Stimulated activated CD8-positive, alpha-beta memory T cell treated with anti-CD3 and anti-CD28 coated beads, Interleukin-15, amount 100 ng/mL, for 4 hours (primary cell): ENCODE measurements around the gene GGTLC3.
"Not testable (repeated sequence)": the region's sequence is repeated elsewhere in the genome, so short reads cannot be mapped to it uniquely, and the experiment has no call there.

Experiments used
- DNase-seq, 2 donors: peaks; one replicate each; pipeline ENCODE4 v3.0.0-alpha.2; 2020; ENCODE audit warnings: low read depth in 2 of 2

Gene GGTLC3

GRCh38 chr22:18518061-18518460 lies at the start of gene GGTLC3:
GGTLC3 (minus strand) TSS chr22:18518161; CDS start chr22:18517897, 264 bp downstream.
- not testable (repeated sequence) for DNase-seq

DNA sequence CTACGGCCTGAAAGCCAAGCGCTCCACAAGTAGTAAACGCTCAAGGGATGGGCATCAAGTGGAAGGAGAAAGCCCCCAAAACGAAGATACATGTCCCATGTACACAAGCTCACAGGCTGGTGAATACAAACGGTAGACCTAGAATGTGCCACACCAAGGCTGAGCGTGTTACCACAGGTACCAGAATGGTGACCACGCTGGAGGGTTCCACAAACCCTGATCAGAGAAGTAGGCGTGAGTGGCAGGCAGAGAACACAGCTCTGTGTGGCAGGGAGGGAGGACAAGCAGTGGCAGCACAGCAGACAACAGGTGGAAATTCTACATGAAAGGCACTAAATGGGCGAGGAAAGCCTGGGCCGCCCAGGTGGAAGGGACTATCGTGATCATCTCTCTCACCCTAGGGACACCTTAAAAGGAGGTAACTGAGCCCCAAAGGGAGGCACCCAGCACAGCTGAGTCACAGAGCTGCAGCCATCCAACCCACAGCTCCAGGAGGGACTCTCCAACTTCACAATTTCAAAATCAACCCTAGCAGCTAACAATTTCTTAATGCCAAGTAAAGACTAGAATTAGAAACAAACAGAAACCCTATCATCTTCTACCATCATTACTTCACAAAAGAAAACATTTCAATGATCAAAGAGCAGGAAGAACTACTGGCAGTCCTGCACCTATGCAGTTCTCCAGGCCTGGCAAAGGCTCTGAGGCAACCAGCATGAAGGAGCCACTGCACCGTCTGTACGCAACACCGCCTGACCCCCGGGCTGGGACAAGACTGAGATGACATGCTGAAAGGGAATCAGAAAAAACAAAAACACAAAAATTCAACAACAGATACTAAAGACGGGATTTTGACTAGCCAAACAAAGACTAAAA lies 42.4 kb upstream of the GGTLC3 start:
- not testable (repeated sequence) for DNase-seq

GRCh38 chr22:18558939-18559338 lies 41.0 kb upstream of the GGTLC3 start:
- DNase-seq, result not testable (repeated sequence)

GRCh38 chr22:18558516-18558915 lies 40.6 kb upstream of the GGTLC3 start:
- not testable (repeated sequence) for DNase-seq

DNA sequence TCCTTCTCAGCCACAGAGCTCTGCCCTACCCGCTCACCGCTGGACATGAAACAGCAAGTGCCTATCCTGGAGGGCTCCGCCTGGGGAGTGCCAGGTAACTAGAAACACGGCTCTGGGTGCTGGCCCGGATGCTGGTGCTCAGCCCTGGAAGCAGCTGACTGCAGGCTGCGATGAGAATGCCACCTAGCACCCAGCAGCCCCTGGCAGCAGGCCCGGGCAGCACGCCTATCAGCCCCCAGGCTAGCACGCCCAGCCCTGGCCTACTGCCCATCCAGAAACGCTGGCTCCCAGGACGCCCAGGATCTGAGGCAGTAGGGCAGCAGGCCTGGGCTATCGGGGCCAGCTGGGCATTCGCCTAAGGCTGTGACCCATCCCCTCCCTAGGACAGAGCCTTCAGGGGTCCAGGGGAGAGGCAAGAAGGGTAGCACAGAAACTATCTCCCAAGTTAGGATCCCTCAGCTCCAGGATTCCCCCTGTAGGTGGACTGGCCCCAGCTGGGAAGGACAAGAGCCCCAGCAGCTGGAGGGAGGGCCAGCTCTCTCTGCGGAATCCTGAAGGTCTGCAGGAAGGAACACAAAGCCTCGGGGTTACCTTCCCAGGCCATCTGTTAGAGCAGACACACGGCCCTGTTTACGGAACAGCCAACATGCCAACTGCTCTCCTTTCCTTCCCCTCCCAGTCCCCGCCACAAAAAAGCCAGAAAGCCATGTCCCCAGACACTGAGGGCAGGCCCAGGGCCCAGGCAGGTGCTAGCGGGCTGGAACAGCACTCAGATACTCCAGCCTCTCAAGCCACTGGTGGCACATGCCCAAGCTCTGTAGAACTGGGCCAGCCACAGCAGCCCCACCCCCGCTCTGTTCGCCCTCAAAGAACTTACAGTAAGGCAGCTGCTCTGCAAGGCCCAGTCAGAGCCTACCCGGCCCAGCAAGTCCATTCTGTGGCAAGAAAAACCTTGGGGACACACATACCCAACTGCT lies 36.6 kb upstream of the GGTLC3 start:
- DNase-seq, result not testable (repeated sequence)

- not testable (repeated sequence) for DNase-seq
Observed at GRCh38 chr22:18552839-18553597, 35.1 kb upstream of the GGTLC3 start.

DNA sequence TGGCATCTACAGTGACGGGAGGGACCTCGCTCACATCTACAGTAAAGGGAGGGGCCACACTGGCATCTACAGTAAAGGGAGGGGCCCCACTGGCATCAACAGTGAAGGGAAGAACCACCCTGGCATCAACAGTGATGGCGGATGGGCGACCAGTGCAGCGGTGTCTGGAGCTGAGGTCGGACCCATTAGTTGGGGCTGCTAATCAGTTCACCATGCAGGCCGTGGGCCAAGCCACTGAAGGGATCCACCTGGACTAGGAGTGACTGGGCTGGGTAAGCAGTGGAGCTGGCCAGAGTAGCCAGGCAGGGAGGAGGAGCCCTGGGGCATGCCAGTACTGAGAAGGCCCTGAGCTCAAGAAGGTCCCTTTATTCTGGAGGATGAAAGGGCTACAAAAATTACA lies 33.1 kb upstream of the GGTLC3 start:
- DNase-seq, result not testable (repeated sequence)

DNA sequence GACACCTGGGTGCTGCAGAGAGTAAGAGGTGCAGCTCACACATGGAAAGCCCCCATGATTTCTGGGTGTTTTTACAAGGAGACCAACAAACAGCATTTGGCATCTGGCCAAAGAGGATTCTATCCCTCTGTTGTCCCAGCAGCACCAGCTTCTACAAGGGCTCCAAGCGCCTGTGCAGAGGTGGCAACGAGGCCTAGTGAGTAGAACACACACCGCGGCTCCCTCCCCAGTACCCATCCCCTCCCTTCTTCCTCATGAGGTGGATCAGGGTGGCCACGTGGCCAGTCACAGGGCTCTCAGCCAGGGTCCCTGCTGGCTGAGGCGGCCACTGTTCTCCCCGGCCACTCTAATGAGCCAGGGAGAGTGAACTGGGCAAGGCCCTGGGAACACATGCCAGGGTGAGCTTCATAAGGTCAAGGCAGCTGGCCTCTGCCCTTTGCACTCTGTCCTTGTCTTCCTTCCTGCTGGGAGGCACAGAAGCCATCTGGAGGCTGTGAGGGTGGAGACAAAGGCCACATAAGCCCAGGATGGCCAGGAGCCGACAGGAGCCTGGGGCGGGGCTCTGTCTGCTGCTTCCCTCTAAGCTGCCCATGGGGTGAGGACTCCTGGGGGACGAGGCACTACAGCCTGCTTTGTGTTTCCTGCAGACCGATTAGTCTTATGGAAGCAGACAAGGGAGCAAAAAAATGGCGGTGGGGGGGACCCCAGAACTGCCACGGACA lies 31.7 kb upstream of the GGTLC3 start:
- not testable (repeated sequence) for DNase-seq

DNA sequence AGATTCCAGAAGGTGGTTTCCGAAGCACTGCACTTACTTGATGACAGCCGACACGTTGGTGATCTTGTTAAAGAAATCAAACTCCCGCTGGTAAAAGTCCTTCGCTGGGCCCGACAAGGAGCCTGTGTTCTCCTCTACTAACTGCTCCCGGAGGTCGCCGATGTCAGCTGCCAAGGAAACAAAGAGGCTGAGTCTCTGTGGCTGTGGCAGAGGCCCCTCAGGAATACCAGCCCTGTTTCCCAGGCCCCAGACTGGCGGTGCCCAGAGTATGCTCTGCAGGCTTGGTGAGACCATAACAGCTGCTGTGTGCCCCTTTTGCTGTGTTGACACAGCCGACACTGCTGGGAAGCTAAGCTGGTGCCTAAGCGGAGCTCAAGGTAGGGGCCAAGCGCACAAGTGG lies 26.7 kb upstream of the GGTLC3 start:
- DNase-seq, result not testable (repeated sequence)

GRCh38 chr22:18543400-18543799 lies 25.4 kb upstream of the GGTLC3 start:
- DNase-seq, result not testable (repeated sequence)

DNA sequence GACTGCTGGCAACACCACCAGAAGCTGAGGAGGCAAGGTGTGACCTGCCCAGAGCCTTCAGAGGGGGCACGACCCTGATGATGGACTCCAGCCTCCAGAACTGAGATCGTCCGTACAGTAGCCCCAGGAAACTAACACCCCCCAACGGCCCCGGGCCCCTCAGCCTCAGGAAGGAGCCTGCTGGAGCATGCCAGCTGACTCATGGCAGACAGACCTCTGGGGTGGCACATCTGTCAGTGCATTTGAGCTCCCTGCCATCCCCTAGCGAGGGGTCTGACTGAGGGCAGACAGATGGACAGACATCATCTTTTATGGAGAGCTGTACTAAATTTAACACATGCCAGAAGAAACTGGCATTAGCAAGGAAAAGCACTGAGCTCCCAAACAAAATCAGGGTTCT lies 22.0 kb upstream of the GGTLC3 start:
- DNase-seq, result not testable (repeated sequence)

GRCh38 chr22:18534315-18534714 lies 16.4 kb upstream of the GGTLC3 start:
- not testable (repeated sequence) for DNase-seq

DNA sequence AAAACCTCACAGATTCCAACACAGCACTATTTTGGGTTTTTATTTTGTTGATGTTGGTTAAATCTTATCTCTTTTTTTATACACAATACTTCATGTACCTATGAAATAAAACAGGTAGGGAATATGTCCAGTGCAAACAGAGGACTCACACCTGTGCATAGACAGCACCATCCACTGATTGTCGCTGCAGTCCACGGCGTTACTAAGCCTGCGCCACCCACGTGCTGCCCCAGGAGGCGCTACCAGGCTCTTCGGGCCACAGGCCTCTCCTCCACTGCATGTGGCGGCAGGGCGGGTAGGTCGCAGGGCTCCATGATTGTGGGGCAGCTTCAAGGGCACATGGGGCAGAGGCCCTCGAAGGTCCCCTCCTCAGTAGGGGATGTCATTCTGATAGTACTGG lies 15.7 kb upstream of the GGTLC3 start:
- DNase-seq, result not testable (repeated sequence)

- DNase-seq, result not testable (repeated sequence)
Observed at GRCh38 chr22:18529416-18530145, 11.6 kb upstream of the GGTLC3 start.

- peak; percentile 59 to 83 for DNase-seq
Observed at GRCh38 chr22:18528597-18529415, 10.8 kb upstream of the GGTLC3 start.

- not testable (repeated sequence) for DNase-seq
Observed at GRCh38 chr22:18527752-18528596, 10.0 kb upstream of the GGTLC3 start, which contains the start of gene TMEM191B. TMEM191B (plus strand) TSS chr22:18527802; CDS start chr22:18527981, 179 bp downstream.

GRCh38 chr22:18523328-18523727 lies 5.4 kb upstream of the GGTLC3 start:
- DNase-seq, result not testable (repeated sequence)

GRCh38 chr22:18522762-18523161 lies 4.8 kb upstream of the GGTLC3 start:
- DNase-seq, result not testable (repeated sequence)
